ENCODE measurements around the gene TTLL6. TPM values are rescaled to one million over a fixed set of nuclear protein-coding genes. Genes with fewer than 3 reads are reported as not detected.
A peak's percentile ranks its signal among the peaks of the same experiment; 100 is the strongest.
"Not testable (repeated sequence)": the region's sequence is repeated elsewhere in the genome, so short reads cannot be mapped to it uniquely, and the experiment has no call there.

The TTLL6 gene
- total and polyA plus RNA-seq, 8 donors: 0.35 to 2.4 (median 1.4) TPM

DNA sequence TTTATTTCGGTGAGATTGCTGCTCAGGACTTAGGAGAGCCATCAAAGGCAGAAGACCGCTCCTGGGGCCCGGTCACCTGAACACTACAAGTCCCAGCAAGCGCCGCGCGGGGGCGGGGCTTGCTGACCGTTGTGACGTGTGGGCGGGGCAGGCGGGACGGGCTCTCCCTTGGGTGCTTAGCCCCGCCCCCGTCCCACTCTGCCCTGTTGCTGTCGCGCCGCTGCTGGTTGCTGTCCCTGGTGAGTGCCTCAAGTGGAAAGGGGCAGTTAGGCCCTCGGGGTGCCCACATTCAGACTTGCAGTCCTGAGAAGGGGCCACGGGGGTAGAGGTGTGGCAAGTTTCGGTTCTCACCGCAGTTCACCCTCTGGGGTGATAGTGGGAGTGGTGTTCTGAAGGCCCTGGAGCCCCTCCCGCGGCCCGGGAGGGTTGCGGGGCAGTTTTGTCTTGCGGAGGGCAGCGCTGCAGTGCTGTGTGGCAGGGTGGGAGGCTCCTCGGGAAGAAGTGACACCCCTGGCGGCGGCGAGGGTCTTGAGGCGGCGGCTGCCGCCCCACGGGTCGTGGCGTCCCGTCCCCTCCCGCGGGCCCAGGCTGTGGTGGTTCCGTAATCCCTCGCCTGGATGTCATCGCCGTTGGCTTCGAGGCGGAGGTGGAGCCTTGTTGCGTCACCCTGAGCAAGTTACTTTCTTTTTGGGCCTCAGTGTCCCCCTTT lies 14.0 kb upstream of the TTLL6 start, which contains the start of gene CALCOCO2:
TSS of gene CALCOCO2 (plus strand) at position 196 of the 709 bp plus-strand sequence. CDS start 10,673 bp downstream, outside the sequence.
- peak within 1 kb of the TSS; percentile 96 to 97 for H3K27ac ChIP-seq
- intact Hi-C loops (cut with DNase I): no loop called here
- H3K9me3 ChIP-seq: no peaks in the 10 kb centered on the region
- ATAC-seq: peak; percentile 100
- H3K4me3 ChIP-seq: peak within 1 kb of the TSS; percentile 80 to 91
- TF ChIP-seq, protein P1, sequence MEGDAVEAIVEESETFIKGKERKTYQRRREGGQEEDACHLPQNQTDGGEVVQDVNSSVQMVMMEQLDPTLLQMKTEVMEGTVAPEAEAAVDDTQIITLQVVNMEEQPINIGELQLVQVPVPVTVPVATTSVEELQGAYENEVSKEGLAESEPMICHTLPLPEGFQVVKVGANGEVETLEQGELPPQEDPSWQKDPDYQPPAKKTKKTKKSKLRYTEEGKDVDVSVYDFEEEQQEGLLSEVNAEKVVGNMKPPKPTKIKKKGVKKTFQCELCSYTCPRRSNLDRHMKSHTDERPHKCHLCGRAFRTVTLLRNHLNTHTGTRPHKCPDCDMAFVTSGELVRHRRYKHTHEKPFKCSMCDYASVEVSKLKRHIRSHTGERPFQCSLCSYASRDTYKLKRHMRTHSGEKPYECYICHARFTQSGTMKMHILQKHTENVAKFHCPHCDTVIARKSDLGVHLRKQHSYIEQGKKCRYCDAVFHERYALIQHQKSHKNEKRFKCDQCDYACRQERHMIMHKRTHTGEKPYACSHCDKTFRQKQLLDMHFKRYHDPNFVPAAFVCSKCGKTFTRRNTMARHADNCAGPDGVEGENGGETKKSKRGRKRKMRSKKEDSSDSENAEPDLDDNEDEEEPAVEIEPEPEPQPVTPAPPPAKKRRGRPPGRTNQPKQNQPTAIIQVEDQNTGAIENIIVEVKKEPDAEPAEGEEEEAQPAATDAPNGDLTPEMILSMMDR (IDR thresholded peaks at IDR 0.05): no peak
- H3K36me3 ChIP-seq: no peaks in the 10 kb centered on the region
- DNase-seq: peak; percentile 86 to 99 (median 96)
- no peaks in the 10 kb centered on the region for H3K27me3 ChIP-seq
- H3K4me1 ChIP-seq: peaks cover 12 to 52% of the 10 kb centered on the region in 2 donors

DNA sequence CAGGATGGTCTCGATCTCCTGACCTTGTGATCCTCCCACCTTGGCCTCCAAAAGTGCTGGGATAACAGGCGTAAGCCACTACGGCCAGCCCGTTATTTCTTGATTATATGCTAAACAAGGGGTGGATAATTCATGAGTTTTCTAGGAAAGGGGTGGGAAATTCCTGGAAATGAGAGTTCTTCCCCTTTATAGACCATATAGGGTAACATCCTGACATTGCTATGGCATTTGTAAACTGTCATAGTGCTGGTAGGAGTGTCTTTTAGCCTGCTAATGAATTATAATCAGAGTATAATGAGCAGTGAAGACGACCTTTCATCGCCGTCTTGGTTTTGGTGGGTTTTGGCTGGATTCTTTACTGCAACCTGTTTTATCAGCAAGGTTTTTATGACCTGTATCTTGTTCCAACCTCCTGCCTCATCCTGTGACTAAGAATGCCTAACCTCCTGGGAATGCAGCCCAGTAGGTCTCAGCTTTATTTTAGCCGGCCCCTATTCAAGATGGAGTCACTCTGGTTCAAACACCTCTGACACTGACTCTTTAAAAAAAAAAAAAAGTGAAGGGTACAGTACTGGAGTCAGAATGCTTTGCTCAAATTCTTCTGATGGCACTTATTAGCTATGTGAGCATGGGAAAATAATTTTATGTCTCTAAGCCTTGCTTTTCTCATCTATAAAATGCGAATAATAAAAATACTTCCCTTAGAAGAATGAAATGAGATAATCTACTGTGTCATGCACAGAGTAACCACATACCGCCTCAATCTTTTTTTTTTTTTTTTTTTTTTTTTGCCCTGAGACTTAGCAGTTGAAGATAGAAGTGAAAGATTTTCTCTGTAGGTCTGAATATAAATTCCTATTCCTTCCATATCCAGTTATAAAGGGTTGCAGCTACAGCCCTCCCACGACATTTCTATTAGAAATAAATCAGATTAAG lies 8.7 kb upstream of the TTLL6 start:
- Histone ChIP-seq H3K4me1 (peaks cover 0 to 4% of the 10 kb centered on the region in 2 donors), H3K27ac (no peak overlapping the region), H3K9me3 (no peaks in the 10 kb centered on the region), H3K36me3 (no peaks in the 10 kb centered on the region), H3K27me3 (peaks cover 0 to 4% of the 10 kb centered on the region in 2 donors), H3K4me3 (no peak overlapping the region)
- no peak for DNase-seq
- intact Hi-C loops (cut with DNase I): no loop called here
- TF ChIP-seq, protein P1 (IDR thresholded peaks at IDR 0.05): no peak
- ATAC-seq: no peak

DNA sequence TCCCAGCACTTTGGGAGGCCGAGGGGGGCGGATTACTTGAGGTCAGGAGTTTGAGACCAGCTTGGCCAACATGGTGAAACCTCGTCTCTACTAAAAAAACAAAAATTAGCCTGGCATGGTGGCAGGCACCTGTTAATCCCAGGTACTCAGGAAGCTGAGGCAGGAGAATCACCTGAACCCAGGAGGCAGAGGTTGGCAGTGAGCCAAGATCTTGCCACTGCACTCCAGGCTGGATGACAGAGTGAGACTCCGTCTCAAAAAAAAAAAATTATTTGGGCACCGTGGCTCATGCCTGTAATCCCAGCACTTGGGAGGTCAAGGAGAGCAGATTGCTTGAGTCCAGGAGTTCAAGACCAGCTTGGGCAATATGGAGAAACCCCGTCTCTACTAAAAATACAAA lies 3.9 kb upstream of the TTLL6 start:
- intact Hi-C loops (cut with DNase I): not testable (repeated sequence)

DNA sequence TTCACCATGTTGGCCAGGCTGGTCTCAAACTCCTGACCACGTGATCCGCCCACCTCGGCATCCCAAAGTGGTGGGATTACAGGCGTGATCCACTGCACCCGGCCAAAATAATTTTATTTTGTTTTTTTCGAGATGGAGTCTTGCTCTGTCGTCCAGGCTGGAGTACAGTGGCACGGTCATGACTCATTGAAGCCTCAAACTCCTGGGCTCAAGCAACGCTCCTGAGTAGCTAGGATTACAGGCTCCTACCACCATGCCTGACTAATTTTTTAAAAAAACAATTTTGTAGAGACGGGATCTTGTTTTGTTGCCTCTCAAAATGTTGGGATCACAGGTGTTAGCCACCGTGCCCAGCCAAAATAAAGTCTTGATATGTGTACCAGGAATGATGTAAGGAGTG lies 2.4 kb upstream of the TTLL6 start:
- Histone ChIP-seq H3K4me1 (peaks cover 7 to 14% of the 10 kb centered on the region in 2 donors), H3K27me3 (peaks cover 0 to 63% of the 10 kb centered on the region in 2 donors), H3K36me3 (no peaks in the 10 kb centered on the region), H3K9me3 (no peaks in the 10 kb centered on the region), H3K4me3 (no peak overlapping the region), H3K27ac (no peak overlapping the region)
- DNase-seq (no peak), ATAC-seq (no peak)
- TF ChIP-seq, protein P1 (IDR thresholded peaks at IDR 0.05): no peak
- intact Hi-C loops (cut with DNase I): loop anchor here in 1 of 2 donors (5.0 kb wide), 1 partner anchor 58 kb away; no protein-coding TSS in a partner anchor

More for the DNA sequence above, 3.9 kb upstream of the TTLL6 start:
- not testable (repeated sequence) for H3K9me3 ChIP-seq, H3K27ac ChIP-seq, H3K4me3 ChIP-seq, DNase-seq, H3K36me3 ChIP-seq, ATAC-seq
- Histone ChIP-seq H3K4me1 (peaks cover 7 to 14% of the 10 kb centered on the region in 2 donors), H3K27me3 (peaks cover 0 to 49% of the 10 kb centered on the region in 2 donors)

DNA sequence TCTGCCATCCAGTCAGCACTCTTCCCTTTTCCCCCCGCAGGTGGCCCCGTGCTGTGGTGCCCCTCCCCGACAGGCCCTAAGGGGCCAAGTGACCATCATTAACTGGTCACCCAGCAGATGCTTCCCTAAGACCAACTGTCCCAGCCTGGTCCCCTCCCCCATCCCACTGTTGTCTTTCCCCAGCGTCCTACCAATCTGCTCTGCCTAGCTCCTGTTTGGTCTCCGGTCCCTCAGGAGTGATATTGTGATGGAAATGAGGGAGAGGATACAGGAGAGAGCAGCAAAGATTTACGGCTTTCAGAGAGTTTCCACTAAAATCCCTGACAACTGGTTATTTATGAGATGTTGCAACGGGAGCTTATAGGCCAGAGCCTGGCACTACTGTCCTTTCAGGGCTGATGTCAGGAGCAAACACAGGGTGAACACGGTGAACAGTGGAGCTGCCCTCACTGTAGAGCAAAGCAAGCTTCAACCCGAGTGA lies 1.4 kb upstream of the TTLL6 start:
- intact Hi-C loops (cut with DNase I): loop anchor here in 1 of 2 donors (5.0 kb wide), 1 partner anchor 59 kb away; no protein-coding TSS in a partner anchor
- Histone ChIP-seq H3K27me3 (peaks cover 0 to 64% of the 10 kb centered on the region in 2 donors), H3K27ac (no peak overlapping the region), H3K9me3 (no peaks in the 10 kb centered on the region), H3K4me1 (peaks cover 7 to 14% of the 10 kb centered on the region in 2 donors), H3K4me3 (no peak overlapping the region), H3K36me3 (no peaks in the 10 kb centered on the region)
- TF ChIP-seq, protein P1 (IDR thresholded peaks at IDR 0.05): no peak
- ATAC-seq (no peak), DNase-seq (no peak)

Data from left lung (tissue), 10 donors.